HepG2 (cell line): Measurements from ENCODE around the gene KDM3B. TPM values are rescaled to one million over a fixed set of nuclear protein-coding genes. Genes with fewer than 3 reads are reported as not detected.

Source experiments
- AGO1 ChIP-seq: fragments of 200-400 bp; formaldehyde crosslinking; IDR thresholded peaks from 2 replicates; pipeline ENCODE4 v1.6.1; 2017; ENCODE audit warnings: mild to moderate bottlenecking, low read depth, low read length, moderate library complexity; ENCODE audit not compliant: poor library complexity, severe bottlenecking
- BHLHE40 ChIP-seq: IDR thresholded peaks from 2 replicates; pipeline ENCODE4 v1.6.1; 2011; ENCODE audit warnings: low read length, improper control_type of control experiment
- BRD4 ChIP-seq: sonication (generic); formaldehyde crosslinking; IDR thresholded peaks from 2 replicates; pipeline ENCODE4 v1.4.0; 2020; ENCODE audit warnings: missing genetic modification reagents
- CHD2 ChIP-seq: IDR thresholded peaks from 2 replicates; pipeline ENCODE4 v1.6.1; 2011; ENCODE audit warnings: low read depth, low read length, improper control_type of control experiment
- DNMT1 ChIP-seq: sonication (generic); formaldehyde crosslinking; IDR thresholded peaks from 2 replicates; pipeline ENCODE4 v1.5.1; 2020; ENCODE audit warnings: mild to moderate bottlenecking, missing genetic modification reagents
- MAZ ChIP-seq, 2 experiments: sonication (generic) in 1 of 2; formaldehyde crosslinking in 1 of 2; IDR thresholded peaks; 2 replicates each; pipeline versions ENCODE4 v1.5.0 to v1.6.1; 2012 to 2020; ENCODE audit warnings: low read depth in 2 of 2, mild to moderate bottlenecking in 2 of 2, borderline replicate concordance in 1 of 2, improper control_type of control experiment in 1 of 2, low read length in 1 of 2, missing genetic modification reagents in 1 of 2, moderate library complexity in 1 of 2
- MEF2D ChIP-seq: sonication (generic); formaldehyde crosslinking; IDR thresholded peaks from 2 replicates; pipeline ENCODE4 v1.5.1; 2020; ENCODE audit warnings: mild to moderate bottlenecking, missing genetic modification reagents
- MIER3 ChIP-seq: IDR thresholded peaks from 2 replicates; pipeline ENCODE4 v1.6.1; 2016; ENCODE audit warnings: missing compliant biosample characterization, borderline replicate concordance
- MYC ChIP-seq: sonication (generic); formaldehyde crosslinking; IDR thresholded peaks from 2 replicates; pipeline ENCODE4 v1.9.0; 2021; ENCODE audit warnings: missing genetic modification reagents, borderline replicate concordance
- NR2F1 ChIP-seq, 2 experiments: fragments of 450-650 bp in 1 of 2; formaldehyde crosslinking in 1 of 2; IDR thresholded peaks; 2 replicates each; pipeline versions ENCODE4 v1.5.0 to v1.6.1; 2016 to 2020; ENCODE audit warnings: mild to moderate bottlenecking in 1 of 2, missing compliant biosample characterization in 1 of 2, missing genetic modification reagents in 1 of 2, moderate library complexity in 1 of 2
- NR2F6 ChIP-seq, 2 experiments: IDR thresholded peaks; 2 replicates each; pipeline ENCODE4 v1.6.1; 2016; ENCODE audit warnings: antibody characterized with exemption in 1 of 2, mild to moderate bottlenecking in 1 of 2
- POLR2AphosphoS2 ChIP-seq: IDR thresholded peaks from 2 replicates; pipeline ENCODE4 v1.6.1; 2011; ENCODE audit warnings: low read depth, low read length, improper control_type of control experiment
- POLR2G ChIP-seq: fragments of 200-400 bp; formaldehyde crosslinking; IDR thresholded peaks from 2 replicates; pipeline ENCODE4 v1.6.1; 2018; ENCODE audit warnings: mild to moderate bottlenecking, low read depth, low read length, moderate library complexity
- SALL1 ChIP-seq: sonication (generic); formaldehyde crosslinking; IDR thresholded peaks from 2 replicates; pipeline ENCODE4 v1.8.0; 2022; ENCODE audit warnings: mild to moderate bottlenecking, missing genetic modification reagents
- SKI ChIP-seq: fragments of 450-650 bp; IDR thresholded peaks from one replicate; pipeline ENCODE4 v1.6.1; 2018; ENCODE audit warnings: mild to moderate bottlenecking; ENCODE audit not compliant: partially characterized antibody
- SMC3 ChIP-seq: IDR thresholded peaks from 2 replicates; pipeline ENCODE4 v1.6.1; 2011; ENCODE audit warnings: low read length, improper control_type of control experiment
- ZC3H13 ChIP-seq: sonication (generic); formaldehyde crosslinking; IDR thresholded peaks from 2 replicates; pipeline ENCODE4 v1.8.1; 2023; ENCODE audit warnings: mild to moderate bottlenecking, missing genetic modification reagents, moderate library complexity
- ZNF138 ChIP-seq: sonication (generic); formaldehyde crosslinking; IDR thresholded peaks from 2 replicates; pipeline ENCODE4 v1.5.0; 2020; ENCODE audit warnings: mild to moderate bottlenecking, low read depth, missing genetic modification reagents
- ZNF644 ChIP-seq: IDR thresholded peaks from 2 replicates; pipeline ENCODE4 v1.6.1; 2016; ENCODE audit warnings: low read depth
- ZNF687 ChIP-seq: sonication (generic); formaldehyde crosslinking; IDR thresholded peaks from 2 replicates; pipeline ENCODE4 v1.5.1; 2020; ENCODE audit warnings: mild to moderate bottlenecking, missing genetic modification reagents, moderate library complexity
- ZNF788 ChIP-seq: sonication (generic); formaldehyde crosslinking; IDR thresholded peaks from 2 replicates; pipeline ENCODE4 v1.5.0; 2020; ENCODE audit warnings: mild to moderate bottlenecking, missing genetic modification reagents, borderline replicate concordance
- ZSCAN9 ChIP-seq: IDR thresholded peaks from 2 replicates; pipeline ENCODE4 v1.6.1; 2016; ENCODE audit warnings: borderline replicate concordance
- polyA plus RNA-seq, 8 experiments: library from polyadenylated mRNA; depleted of rRNA in 3 of 8; stranded (reverse) in 7 of 8; unstranded in 1 of 8; fragments of >200 nt; fragmentation: Illumina TruSeq in 4 of 8; extraction: Trizol in 4 of 8; gene quantifications; 2 replicates each; pipeline versions ENCODE4 v1.2.1 to v1.2.3, GENCODE V29; 2011 to 2016; ENCODE audit warnings: low read depth in 4 of 8, missing spikeins in 1 of 8, mixed read lengths in 1 of 8; ENCODE audit not compliant: insufficient read depth in 1 of 8
- total RNA-seq, 5 experiments: library from RNA; depleted of rRNA; stranded (reverse); fragments of >200 nt; fragmentation: Illumina TruSeq; extraction: Trizol; gene quantifications; 2 replicates each; pipeline ENCODE4 v1.2.3, GENCODE V29; 2016; ENCODE audit warnings: low read depth in 1 of 5

The KDM3B gene
- total and polyA plus RNA-seq, 2 of the 13 experiments (the other 11 are each of a cell fraction or from before 2014, with no cell fraction given): 19.7 to 34.3 TPM

- TF ChIP-seq MYC (CRISPR knock-in tag) (0 out of 2 replicates have a peak, but pooled peaks have one; percentile 8), DNMT1 (CRISPR knock-in tag) (no peak), MAZ (IDR thresholded peaks at IDR 0.05; ENCODE audit: borderline replicate concordance, low read depth, low read length) (0 out of 2 replicates have a peak, but pooled peaks have one; percentile 0), MAZ (CRISPR knock-in tag; IDR thresholded peaks at IDR 0.05; ENCODE audit: low read depth) (no peak), ZNF788 (no peak), BRD4 (CRISPR knock-in tag) (no peak), SALL1 (CRISPR knock-in tag) (peak; percentile 8; the same call in 1 of the 2 replicates), AGO1 (peak; percentile 91), POLR2G (peak; percentile 69), ZNF644 (CRISPR knock-in tag) (peak; percentile 0; the same call in 1 of the 2 replicates), ZC3H13 (peak; percentile 94), NR2F6 (IDR thresholded peaks at IDR 0.05) (no peak), NR2F6 (CRISPR knock-in tag; IDR thresholded peaks at IDR 0.05) (peak; percentile 28; the same call in 1 of the 2 replicates), MIER3 (CRISPR knock-in tag) (no peak), CHD2 (peak; percentile 77), BHLHE40 (peak; percentile 95), ZNF138 (CRISPR knock-in tag) (no peak), NR2F1 (CRISPR knock-in tag; IDR thresholded peaks at IDR 0.05) (0 out of 4 replicates have a peak, but pooled peaks of 1 of the 2 experiments have one; percentile 35), SMC3 (0 out of 2 replicates have a peak, but pooled peaks have one; percentile 8), ZSCAN9 (CRISPR knock-in tag) (no peak), POLR2AphosphoS2 (peak; percentile 91), ZNF687 (CRISPR knock-in tag) (0 out of 2 replicates have a peak, but pooled peaks have one; percentile 11), SKI (peak; percentile 53), MEF2D (CRISPR knock-in tag) (0 out of 2 replicates have a peak, but pooled peaks have one; percentile 37)
- TF ChIP-seq, all 625 proteins: peak for 20
Measured at GRCh38 chr5:138469540-138470321, 117.2 kb downstream of the KDM3B start (continued).
